Activated CD8-positive, alpha-beta memory T cell treated with anti-CD3 and anti-CD28 coated beads, Interleukin-2, amount 50 U/mL, for 4 hours (primary cell): ENCODE measurements around the gene KMT2A.
"Not testable (repeated sequence)": the region's sequence is repeated elsewhere in the genome, so short reads cannot be mapped to it uniquely, and the experiment has no call there.

Experiments used
- DNase-seq: peaks from one replicate; pipeline ENCODE4 v3.0.0-alpha.2; 2020

Gene KMT2A

DNA sequence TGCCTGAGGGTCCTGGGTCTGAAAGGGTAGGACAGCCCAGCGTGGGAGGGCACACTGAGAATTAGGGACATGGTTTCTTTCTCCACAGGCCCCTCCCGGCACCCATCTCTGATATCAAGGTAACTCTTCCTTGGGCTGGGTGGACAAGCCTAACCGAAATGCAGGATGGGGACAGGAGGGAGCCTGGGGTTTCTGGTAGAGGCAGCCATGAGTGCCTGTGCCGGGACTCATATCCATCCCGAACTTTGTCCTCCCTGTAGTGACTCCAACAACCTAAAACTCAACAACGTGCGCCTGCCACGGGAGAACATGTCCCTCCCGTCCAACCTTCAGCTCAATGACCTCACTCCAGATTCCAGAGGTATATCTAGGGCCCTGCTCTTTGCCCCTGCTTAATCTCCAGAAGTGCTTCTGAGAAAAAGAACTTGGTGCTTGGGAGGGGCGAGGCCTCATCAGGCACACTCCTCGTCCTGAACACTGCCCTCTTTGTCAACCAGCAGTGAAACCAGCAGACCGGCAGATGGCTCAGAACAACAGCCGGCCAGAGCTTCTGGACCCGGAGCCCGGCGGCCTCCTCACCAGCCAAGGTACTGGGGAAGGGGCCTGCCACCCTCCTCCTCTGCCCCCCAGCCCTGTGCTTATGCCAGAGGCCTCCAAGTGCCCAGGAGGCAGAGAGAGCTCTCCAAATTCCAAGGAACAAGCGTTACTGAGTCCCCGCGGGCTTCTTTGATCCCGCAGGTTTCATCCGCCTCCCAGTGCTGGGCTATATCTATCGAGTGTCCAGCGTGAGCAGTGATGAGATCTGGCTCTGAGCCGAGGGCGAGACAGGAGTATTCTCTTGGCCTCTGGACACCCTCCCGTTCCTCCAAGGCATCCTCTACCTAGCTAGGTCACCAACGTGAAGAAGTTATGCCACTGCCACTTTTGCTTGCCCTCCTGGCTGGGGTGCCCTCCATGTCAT is 97.8 kb downstream of the KMT2A start:
- DNase-seq = no peak

DNA sequence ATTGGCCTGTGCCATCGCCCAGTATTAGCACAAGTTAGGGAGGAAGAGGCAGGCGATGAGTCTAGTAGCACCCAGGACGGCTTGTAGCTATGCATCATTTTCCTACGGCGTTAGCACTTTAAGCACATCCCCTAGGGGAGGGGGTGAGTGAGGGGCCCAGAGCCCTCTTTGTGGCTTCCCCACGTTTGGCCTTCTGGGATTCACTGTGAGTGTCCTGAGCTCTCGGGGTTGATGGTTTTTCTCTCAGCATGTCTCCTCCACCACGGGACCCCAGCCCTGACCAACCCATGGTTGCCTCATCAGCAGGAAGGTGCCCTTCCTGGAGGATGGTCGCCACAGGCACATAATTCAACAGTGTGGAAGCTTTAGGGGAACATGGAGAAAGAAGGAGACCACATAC is 99.0 kb downstream of the KMT2A start:
- DNase-seq = no peak

- no peak for DNase-seq
Measured at GRCh38 chr11:118536726-118537125, 100.4 kb downstream of the KMT2A start.

DNA sequence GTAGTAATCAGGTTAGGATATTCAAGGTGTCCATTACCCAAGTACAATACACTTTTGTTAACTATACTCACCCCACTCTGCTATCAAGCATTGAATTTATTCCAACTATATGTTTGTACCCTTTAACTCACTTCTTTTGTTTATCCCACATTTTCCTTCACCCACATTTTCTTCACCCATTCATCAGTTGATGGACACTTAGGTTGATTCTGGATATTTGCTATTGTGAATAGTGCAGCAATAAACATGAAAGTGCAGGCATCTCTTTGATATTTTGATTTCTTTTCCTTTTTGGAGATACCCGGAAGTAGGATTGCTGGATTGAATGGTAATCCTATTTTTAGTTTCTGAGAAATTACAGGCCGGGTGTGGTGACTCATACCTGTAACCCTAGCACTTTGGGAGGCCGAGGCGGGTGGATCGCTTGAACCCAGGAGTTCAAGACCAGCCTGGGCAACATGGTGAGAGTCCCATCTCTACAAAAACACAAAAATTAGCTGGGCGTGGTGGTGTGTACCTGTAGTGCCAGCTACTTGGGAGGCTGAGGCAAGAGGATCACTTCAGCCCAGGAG is 101.2 kb downstream of the KMT2A start:
- no peak for DNase-seq

DNA sequence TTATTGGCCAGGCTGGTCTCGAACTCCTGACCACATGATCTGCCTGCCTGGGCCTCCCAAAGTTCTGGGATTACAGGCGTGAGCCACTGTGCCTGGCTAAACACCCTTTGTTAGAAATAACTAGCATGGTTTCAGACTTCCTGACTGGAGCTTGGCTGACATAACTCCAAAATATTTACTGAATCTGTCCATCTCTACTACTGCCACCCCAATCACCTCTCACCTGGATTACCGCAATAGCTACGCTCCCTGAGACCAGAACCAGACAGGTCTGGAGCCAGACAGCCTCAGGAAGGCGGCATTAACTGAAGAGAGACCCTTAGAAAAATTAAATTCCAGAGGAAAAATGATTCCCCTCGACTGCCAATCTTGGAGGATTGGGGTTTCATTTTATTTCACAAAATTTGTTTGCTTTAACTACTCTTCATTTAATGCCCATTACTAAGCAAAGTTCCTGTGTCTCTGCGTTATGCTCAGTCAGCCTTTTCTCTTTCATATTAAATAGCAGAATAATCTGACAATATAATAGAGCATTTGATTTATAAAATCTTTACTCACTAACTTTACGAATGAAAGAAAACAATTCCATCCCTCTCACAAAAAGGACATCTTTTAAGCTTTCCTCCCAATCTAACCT is 107.8 kb downstream of the KMT2A start:
- no peak for DNase-seq

- no peak for DNase-seq
Measured at GRCh38 chr11:118544647-118545010, 108.3 kb downstream of the KMT2A start.

GRCh38 chr11:118545533-118545932 is 109.2 kb downstream of the KMT2A start:
- no peak for DNase-seq

DNA sequence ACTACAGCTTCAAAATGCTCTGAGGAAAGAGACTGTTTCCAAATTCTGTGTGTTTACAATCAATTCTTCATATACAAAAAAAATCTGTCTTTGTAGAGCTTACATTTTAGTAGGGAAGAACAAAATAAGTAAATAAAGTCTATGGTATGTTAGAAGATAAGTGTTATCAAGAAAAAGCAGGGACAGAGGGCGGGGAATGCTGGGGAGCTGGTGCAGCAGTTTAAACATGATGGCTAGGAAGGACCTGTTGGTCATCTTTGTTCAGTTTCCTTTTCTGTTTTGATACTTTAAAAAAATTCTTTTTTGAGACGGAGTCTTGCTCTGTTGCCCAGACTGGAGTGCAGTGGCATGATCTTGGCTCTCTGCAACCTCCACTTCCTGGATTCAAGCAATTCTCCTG is 110.8 kb downstream of the KMT2A start:
- no peak for DNase-seq

DNA sequence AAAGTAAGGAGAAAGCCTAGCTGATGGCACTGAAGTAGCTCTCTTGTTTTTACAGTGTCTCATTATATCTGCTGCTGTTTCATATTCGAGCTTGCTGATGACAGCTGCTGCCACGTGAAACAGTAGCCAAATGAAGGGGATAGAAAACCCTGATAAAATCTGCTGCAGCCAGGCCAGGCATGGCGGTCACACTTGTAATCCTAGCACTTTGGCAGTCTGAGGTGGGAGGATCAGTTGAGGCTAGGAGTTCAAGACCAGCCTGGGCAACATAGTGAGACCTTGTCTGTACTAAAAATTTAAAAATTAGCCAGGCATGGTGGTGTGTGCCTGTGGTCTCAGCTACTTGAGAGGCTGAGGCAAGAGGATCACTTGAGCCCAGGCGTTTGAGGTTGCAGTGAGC is 116.0 kb downstream of the KMT2A start:
- DNase-seq = no peak

GRCh38 chr11:118560806-118561205 is 124.5 kb downstream of the KMT2A start:
- DNase-seq = no peak

GRCh38 chr11:118565051-118565450 is 128.8 kb downstream of the KMT2A start:
- DNase-seq = no peak

GRCh38 chr11:118569670-118570069 is 133.4 kb downstream of the KMT2A start:
- no peak for DNase-seq

- no peak for DNase-seq
Measured at GRCh38 chr11:118570787-118571186, 134.5 kb downstream of the KMT2A start.

- DNase-seq = not testable (repeated sequence)
Measured at GRCh38 chr11:118571701-118572060, 135.4 kb downstream of the KMT2A start.

GRCh38 chr11:118572061-118572980 is 136.0 kb downstream of the KMT2A start, which contains the start of gene ARCN1:
Gene ARCN1 (plus strand): TSS chr11:118572409. CDS start chr11:118572548, 139 bp downstream.
- DNase-seq = peak; percentile 72

DNA sequence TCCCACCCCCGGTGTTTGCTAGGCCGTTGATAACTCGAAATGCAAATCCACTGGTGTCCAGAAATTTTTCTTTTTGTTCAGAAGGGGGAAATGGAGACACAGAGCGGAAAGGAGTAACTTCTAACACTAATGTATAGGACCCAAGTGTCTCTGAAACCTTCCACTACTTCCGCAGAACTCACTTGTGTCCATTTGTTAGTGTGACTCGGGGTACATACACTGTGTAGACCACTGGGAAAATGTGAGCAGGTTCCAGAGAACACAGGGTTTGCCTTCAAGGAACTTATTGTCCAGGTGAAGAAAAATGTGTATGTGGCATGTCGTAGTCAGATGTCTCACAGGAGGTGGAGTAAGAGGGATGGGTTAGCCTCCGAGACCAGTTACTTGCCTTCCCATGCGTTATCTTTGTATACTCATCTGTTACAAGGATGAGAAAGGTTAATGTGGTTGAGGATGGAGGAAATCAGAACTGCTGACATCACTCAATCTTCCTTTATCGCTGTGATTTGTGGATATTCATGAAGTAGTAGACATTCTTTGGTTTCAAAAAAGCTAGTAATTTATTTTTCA is 136.8 kb downstream of the KMT2A start:
- peak; percentile 17 for DNase-seq

GRCh38 chr11:118574636-118575035 is 138.3 kb downstream of the KMT2A start:
- DNase-seq = no peak
